GM19023 (cell line): ENCODE results near the gene ZNF226.
"Not testable (repeated sequence)": the region's sequence is repeated elsewhere in the genome, so short reads cannot be mapped to it uniquely, and the experiment has no call there.

Experiments
- ATAC-seq: cut with Tn5 transposase; IDR thresholded peaks from one replicate; pipeline ENCODE4 v1.9.1; 2021; ENCODE audit warnings: mild to moderate bottlenecking, moderate library complexity; ENCODE audit not compliant: unreplicated experiment

Gene ZNF226

DNA sequence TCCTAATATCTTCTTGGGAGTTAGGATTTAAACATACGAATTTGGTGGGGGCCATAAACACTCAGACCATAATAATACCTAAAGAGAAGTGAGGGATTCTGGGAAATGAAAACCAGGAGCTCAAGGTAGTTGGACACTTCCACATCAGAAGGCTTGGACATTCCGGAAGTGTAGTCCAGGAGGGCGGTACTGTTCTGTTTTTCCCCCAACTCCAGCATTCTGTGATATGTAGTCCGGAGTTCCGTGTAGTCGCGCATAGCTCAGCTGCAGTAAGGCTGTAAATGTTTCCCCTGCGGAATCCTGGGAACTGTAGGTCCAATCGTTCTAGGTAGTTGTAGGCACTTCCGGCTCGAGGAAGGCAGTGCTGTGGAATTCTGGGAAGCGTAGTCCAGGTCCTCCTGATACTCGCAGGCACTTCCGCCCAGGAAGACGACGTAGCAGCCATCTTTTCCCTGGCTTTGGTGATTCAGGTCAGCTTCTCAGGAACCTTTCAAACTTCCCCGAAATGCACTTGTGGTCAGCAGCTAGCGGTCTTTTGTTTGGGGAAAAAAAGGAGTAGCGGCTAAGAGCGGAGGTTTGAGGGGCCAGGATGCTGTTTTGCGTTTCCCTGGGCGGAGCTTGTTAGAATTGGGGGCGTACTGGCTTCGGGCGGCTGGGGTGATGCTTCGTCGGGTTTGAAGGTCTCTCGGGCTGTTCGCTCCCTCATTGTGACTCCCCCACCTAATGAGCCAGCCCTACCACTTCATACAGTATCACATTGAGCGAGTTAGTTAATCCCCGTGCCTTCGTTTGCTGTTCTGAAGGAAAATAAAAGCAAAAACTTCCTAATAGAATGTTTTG is at the start of gene ZNF226:
TSS of gene ZNF226 (plus strand) at position 428 of the 840 bp plus-strand sequence. CDS start 4,981 bp downstream, outside the sequence.
- peak; percentile 77 for ATAC-seq

- ATAC-seq: not testable (repeated sequence)
These were observed 43.7 kb upstream of the ZNF226 start for GRCh38 chr19:44121162-44121561.

DNA sequence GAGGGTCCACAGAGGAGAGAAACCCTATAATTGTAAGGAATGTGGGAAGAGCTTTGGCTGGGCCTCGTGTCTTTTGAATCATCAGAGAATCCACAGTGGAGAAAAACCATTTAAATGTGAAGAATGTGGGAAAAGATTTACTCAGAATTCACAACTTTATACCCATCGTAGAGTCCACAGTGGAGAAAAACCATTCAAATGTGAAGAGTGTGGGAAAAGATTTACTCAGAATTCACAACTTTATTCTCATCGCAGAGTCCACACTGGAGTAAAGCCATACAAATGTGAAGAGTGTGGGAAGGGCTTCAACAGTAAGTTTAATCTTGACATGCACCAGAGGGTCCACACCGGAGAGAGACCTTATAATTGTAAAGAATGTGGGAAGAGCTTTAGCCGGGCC is 32.9 kb upstream of the ZNF226 start:
- ATAC-seq: no peak

GRCh38 chr19:44141191-44142058 is 23.5 kb upstream of the ZNF226 start, which contains the start of gene ZNF234:
ZNF234 (plus strand) TSS chr19:44141554; CDS start chr19:44144633, 3,079 bp downstream.
- ATAC-seq: peak; percentile 77

GRCh38 chr19:44142059-44142433 is 22.9 kb upstream of the ZNF226 start:
- peak; percentile 23 for ATAC-seq

DNA sequence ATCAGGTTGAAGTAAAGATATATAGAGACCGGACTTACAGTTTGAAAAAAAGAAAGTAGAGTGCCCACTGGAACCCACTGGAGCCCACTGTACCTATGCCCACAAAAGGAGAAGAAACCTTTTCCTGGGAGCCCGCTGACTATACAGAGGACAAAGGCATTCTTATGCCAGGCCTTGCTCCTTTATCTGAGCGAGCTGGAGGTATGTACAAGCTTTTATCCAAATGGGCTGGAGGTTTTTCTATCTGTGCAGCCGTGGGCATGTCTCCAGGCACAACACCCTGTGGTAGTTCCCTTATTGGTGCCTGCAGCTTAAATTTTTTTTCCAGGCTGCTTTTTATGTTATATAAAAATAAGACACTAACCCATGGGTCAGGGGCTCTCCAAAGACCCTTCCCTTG is 15.1 kb upstream of the ZNF226 start:
- no peak for ATAC-seq

DNA sequence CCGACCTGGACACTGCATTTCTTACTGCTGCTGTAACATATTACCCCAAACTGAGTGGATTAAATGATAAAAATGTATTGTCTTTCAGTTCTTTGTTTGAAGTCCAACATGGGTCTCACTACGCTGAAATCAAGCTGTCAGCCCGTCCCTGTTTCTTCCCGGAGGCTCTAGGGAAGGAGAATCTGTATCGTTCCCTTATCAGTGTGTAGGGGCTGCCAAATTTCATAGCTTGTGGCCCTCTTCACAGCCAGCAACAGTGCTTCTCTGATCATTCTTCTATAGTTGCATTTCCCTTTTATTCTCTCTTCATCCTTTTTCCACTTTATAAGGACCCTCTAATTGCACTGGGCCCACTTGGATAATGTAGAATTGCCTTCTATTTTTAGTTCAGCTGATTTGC is 13.4 kb upstream of the ZNF226 start:
- ATAC-seq: no peak

DNA sequence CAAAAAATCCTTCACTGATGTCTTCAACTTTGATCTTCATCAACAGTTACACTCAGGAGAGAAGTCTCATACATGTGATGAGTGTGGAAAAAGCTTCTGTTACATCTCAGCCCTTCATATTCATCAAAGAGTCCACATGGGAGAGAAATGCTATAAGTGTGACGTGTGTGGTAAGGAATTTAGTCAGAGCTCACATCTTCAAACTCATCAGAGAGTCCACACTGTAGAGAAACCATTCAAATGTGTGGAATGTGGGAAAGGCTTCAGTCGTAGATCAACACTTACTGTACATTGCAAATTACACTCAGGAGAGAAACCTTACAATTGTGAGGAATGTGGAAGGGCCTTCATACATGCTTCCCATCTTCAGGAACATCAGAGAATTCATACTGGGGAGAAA is 8.4 kb upstream of the ZNF226 start:
- no peak for ATAC-seq

GRCh38 chr19:44163789-44164188 is 1.1 kb upstream of the ZNF226 start:
- no peak for ATAC-seq

DNA sequence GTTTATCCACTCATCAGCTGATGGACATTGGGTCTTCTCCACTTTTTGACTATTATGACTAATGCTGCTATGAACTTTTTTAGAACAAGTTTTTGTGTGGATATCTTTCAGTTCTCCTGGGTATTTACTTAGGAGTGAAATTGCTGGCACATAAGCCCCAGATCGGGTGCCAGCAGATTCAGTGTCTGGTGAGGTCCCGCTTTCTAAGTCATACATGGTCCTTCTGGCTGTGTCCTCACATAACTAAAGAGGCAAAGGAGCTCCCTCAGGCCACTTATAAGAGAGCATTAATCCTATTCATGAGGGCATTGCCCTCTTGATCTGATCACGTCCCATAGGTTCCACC is 600 bp upstream of the ZNF226 start:
- ATAC-seq: peak; percentile 6

DNA sequence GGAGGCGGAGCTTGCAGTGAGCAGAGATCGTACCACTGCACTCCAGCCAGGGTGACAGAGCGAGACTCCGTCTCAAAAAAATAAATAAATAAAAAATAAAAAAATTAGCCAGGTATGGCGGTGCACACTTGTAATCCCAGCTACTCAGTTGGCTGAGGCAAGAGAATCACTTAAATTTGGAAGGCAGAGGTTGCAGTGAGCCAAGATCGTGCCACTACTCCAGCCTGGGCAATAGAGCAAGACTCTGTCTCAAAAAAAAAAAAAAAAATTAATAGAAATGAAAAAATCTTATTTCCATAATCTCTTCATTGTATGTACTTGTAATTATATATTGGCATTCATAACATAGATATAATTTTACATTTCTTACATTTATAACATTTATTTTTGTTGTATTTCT is 5.8 kb downstream of the ZNF226 start:
- not testable (repeated sequence) for ATAC-seq

- no peak for ATAC-seq
These were observed 11.7 kb downstream of the ZNF226 start for GRCh38 chr19:44176590-44176989.

- no peak for ATAC-seq
These were observed 16.1 kb downstream of the ZNF226 start for GRCh38 chr19:44180968-44181367.

DNA sequence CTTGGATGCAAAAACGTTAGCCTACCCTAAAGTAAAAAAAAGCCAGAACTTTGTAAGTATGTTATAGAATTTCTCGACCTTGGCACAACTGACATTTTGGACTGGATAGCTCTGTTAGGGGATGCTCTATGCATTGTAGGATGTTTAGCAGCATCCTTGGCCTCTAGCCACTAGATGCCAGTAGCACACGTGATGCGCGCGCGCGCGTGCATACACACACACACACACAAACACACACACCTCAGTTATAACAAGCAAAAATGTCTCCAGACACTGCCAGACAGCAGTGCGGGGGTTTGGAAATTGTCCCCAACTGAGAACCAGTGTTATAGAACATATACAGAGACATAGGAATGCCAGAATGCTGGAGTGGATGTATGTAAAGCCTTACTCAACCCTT is 17.2 kb downstream of the ZNF226 start:
- no peak for ATAC-seq

DNA sequence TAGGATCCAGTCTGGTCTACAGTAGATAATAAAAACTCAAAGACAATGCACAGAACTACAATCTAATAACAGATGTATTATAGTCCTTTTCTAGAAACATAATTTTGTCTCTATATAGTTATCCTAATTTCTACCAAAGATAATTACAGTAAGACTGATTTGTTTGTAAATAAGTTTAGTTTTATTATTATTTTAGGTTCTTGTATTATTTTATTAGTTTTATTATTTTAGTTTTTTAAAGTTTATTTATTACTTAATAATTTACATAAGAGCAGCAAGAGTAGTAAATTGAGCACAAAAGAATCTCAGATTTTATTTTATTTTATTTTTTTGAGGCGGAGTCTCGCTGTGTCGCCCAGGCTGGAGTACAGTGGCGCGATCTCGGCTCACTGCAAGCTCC is 25.1 kb downstream of the ZNF226 start:
- ATAC-seq: no peak

DNA sequence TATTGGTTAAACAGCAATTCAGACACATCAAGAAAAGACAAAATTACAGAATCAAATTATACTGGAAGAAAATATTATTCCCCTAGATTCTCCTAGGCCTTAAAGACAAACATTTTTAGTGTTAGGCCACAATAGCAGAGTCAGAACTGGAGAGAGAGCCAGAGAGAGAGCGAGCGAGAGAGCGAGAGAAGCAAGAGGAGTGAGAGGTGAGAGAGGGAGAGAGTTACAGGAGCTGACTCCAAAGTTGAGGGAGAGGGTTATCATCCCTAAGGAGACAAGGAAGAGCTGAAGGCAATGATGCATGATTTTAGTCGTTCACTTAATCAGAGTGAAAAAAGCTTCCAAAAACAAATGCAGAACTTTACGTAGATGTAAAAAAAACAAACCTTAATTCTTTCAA is 27.2 kb downstream of the ZNF226 start:
- no peak for ATAC-seq

GRCh38 chr19:44196772-44197171 is 31.9 kb downstream of the ZNF226 start:
- no peak for ATAC-seq

DNA sequence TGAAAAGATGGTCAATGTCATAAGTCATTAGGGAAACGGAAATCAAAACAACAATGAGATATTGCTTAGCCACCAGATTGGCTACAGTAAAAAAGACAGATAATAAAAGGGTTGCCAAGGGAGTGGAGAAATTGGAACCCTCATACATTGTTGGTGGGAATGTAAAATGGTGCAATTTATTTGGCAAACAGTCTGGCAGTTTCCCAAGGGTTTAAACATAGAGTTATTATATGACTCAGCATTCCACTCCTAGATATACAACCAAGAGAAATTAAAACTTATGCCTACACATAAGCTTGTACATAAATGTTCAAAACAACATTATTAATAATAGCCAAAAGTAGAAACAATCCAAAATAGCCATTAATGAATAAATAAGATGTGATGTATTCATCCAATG is 37.6 kb downstream of the ZNF226 start:
- no peak for ATAC-seq

- no peak for ATAC-seq
These were observed 38.1 kb downstream of the ZNF226 start for GRCh38 chr19:44202974-44203373.

DNA sequence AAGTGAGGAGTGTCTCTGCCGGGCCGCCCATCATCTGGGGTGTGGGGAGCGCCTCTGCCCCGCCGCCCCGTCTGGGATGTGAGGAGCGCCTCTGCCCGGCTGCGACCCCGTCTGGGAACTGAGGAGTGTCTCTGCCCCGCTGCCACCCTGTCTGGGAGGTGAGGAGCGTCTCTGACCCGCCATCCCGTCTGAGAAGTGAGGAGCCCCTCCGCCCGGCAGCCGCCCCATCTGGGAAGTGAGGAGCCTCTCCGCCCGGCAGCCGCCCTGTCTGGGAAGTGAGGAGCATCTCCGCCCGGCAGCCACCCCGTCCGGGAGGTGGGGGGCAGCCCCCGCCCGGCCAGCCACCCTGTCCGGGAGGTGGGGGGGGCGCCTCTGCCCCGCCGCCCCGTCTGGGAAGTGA is 39.0 kb downstream of the ZNF226 start:
- ATAC-seq: not testable (repeated sequence)

- no peak for ATAC-seq
These were observed 39.9 kb downstream of the ZNF226 start for GRCh38 chr19:44204772-44205171.
